OCI-LY3 (cell line): ENCODE measurements around the gene NAP1L1.

ENCODE experiments used
- H2AFZ ChIP-seq: fragments of 200-600, 300-600 bp; shearing (Covaris generic); 2 replicates; pipeline ENCODE4 v1.6.0; 2014; ENCODE audit warnings: antibody characterized with exemption, low read depth, low read length
- H3K27ac ChIP-seq: fragments of 200-600, 300-600 bp; sonication (generic); 2 replicates; pipeline ENCODE4 v1.5.1; 2014; ENCODE audit warnings: mild to moderate bottlenecking, low read length, moderate library complexity, mixed read lengths
- H3K27me3 ChIP-seq: fragments of 200-600, 300-600 bp; sonication (generic); 2 replicates; pipeline ENCODE4 v1.6.1; 2014; ENCODE audit warnings: low read depth, low read length, mixed read lengths
- H3K36me3 ChIP-seq: fragments of 200-600, 300-600 bp; sonication (generic); replicated peaks from 2 replicates; pipeline ENCODE3; 2014; ENCODE audit warnings: low read depth, low read length, mixed read lengths
- H3K4me1 ChIP-seq: fragments of 300-600, 200-600 bp; sonication (generic); 2 replicates; pipeline ENCODE4 v1.6.1; 2014; ENCODE audit warnings: low read length, mixed read lengths
- H3K4me2 ChIP-seq: fragments of 200-600, 300-600 bp; sonication (generic); 2 replicates; pipeline ENCODE4 v1.6.1; 2014; ENCODE audit warnings: low read length, mixed read lengths
- H3K4me3 ChIP-seq: fragments of 300-600, 200-600 bp; sonication (generic); 2 replicates; pipeline ENCODE4 v1.5.1; 2014; ENCODE audit warnings: antibody characterized with exemption, mild to moderate bottlenecking, low read length, moderate library complexity
- H3K79me2 ChIP-seq: fragments of 300-600, 200-600 bp; shearing (Covaris generic); 2 replicates; pipeline ENCODE4 v1.6.1; 2014; ENCODE audit warnings: mild to moderate bottlenecking, low read length, mixed read lengths
- H3K9ac ChIP-seq: fragments of 300-600, 200-600 bp; shearing (Covaris generic); 2 replicates; pipeline ENCODE4 v1.6.0; 2014; ENCODE audit warnings: mild to moderate bottlenecking, low read length, moderate library complexity
- H3K9me3 ChIP-seq: fragments of 200-600, 300-600 bp; shearing (Covaris generic); 2 replicates; pipeline ENCODE4 v1.6.1; 2014; ENCODE audit warnings: low read length, mixed read lengths; ENCODE audit not compliant: insufficient read depth
- H4K20me1 ChIP-seq: fragments of 200-600, 300-600 bp; sonication (generic); 2 replicates; pipeline ENCODE4 v1.6.1; 2016; ENCODE audit warnings: low read length, mixed read lengths; ENCODE audit not compliant: insufficient read depth
- EZH2phosphoT487 ChIP-seq: fragments of 200-600 bp; shearing (Covaris generic); IDR thresholded peaks from 2 replicates; pipeline ENCODE4 v1.6.1; 2018; ENCODE audit warnings: antibody characterized with exemption, mixed run types, low read depth
- TF ChIP-seq, protein P1 (sequence below): fragments of 200-600, 300-600 bp; sonication (generic); IDR thresholded peaks from 2 replicates; pipeline ENCODE4 v1.5.1; 2014; ENCODE audit warnings: antibody characterized with exemption, low read length, low read depth

The NAP1L1 gene

DNA sequence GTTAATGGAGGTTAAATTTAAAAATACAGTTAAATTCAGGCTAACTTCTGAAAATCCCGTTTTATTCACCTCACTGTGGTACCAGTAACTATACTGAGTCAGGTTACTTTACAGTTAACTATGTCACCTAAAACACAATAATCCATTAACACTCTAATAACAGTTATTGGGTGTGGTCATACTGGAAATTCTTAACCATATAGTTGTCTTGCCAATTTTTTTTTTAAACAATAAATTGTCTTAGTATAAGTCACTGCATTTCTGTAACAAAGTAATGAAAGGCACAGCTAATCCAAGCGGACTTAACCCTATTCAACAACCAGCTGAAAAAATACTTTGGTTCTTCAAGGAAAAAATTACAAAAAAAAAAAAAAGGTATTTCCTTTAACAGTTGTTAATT is 36.7 kb downstream of the NAP1L1 start:
- Histone ChIP-seq H3K4me2 (no peak overlapping the region), H3K27me3 (no peaks in the 10 kb centered on the region), H3K79me2 (no peaks in the 10 kb centered on the region), H3K36me3 (peaks cover 62% of the 10 kb centered on the region), H4K20me1 (no peaks in the 10 kb centered on the region), H3K9me3 (no peaks in the 10 kb centered on the region), H3K4me1 (no peaks in the 10 kb centered on the region), H3K27ac (no peak overlapping the region), H3K9ac (no peak overlapping the region), H2AFZ (no peak overlapping the region), H3K4me3 (no peak overlapping the region)
- TF ChIP-seq, protein P1, sequence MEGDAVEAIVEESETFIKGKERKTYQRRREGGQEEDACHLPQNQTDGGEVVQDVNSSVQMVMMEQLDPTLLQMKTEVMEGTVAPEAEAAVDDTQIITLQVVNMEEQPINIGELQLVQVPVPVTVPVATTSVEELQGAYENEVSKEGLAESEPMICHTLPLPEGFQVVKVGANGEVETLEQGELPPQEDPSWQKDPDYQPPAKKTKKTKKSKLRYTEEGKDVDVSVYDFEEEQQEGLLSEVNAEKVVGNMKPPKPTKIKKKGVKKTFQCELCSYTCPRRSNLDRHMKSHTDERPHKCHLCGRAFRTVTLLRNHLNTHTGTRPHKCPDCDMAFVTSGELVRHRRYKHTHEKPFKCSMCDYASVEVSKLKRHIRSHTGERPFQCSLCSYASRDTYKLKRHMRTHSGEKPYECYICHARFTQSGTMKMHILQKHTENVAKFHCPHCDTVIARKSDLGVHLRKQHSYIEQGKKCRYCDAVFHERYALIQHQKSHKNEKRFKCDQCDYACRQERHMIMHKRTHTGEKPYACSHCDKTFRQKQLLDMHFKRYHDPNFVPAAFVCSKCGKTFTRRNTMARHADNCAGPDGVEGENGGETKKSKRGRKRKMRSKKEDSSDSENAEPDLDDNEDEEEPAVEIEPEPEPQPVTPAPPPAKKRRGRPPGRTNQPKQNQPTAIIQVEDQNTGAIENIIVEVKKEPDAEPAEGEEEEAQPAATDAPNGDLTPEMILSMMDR: no peak
- no peak for TF ChIP-seq EZH2phosphoT487

DNA sequence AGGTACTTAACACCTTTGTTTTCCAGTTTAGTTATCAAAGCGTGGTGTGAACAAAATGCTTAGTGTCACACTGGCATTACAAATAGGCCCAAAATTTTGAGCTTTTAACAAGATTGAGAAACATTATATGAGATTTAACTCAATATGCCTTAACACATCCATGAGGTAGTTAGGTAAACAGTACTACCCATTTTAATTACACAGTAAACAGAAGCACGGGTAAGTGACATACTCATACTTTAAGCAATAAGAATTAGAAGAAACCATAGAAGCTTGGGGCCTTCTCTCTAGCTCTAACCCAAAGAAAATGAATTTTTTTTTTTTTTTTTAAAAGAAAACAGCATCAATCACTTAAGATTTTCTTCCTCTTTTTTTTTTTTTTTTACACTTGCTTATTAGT is 37.4 kb downstream of the NAP1L1 start:
- Histone ChIP-seq H2AFZ (no peak overlapping the region), H3K4me1 (no peaks in the 10 kb centered on the region), H3K4me3 (no peak overlapping the region), H3K27me3 (no peaks in the 10 kb centered on the region), H4K20me1 (no peaks in the 10 kb centered on the region), H3K9me3 (no peaks in the 10 kb centered on the region), H3K27ac (no peak overlapping the region), H3K9ac (no peak overlapping the region), H3K4me2 (no peak overlapping the region), H3K79me2 (no peaks in the 10 kb centered on the region), H3K36me3 (peaks cover 56% of the 10 kb centered on the region)
- no peak for TF ChIP-seq EZH2phosphoT487
- TF ChIP-seq, protein P1: no peak

DNA sequence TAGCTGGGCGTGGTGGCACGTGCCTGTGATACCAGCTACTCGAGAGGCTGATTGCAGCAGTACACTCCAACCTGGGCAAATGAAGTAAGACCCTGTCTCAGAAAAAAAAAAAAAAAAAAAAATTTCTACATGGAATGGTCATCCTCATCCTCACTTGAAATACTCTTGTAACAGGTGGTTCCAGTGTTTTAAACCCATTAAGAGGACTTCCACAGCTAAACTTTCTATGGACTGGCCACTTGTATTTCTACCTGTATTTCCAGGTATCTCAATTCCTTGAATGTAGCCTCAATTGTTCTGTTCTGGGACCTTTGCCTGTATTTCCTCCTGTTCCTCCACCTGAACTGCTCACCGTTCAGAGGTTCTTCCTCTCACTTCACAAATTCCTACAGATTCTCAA is 41.1 kb downstream of the NAP1L1 start:
- Histone ChIP-seq H4K20me1 (no peaks in the 10 kb centered on the region), H3K4me2 (no peak overlapping the region), H3K9ac (no peak overlapping the region), H3K9me3 (no peaks in the 10 kb centered on the region), H3K36me3 (peaks cover 26% of the 10 kb centered on the region), H3K27ac (no peak overlapping the region), H3K79me2 (no peaks in the 10 kb centered on the region), H3K27me3 (no peaks in the 10 kb centered on the region), H3K4me1 (no peaks in the 10 kb centered on the region), H3K4me3 (no peak overlapping the region), H2AFZ (no peak overlapping the region)
- TF ChIP-seq EZH2phosphoT487: no peak
- TF ChIP-seq, protein P1: no peak

DNA sequence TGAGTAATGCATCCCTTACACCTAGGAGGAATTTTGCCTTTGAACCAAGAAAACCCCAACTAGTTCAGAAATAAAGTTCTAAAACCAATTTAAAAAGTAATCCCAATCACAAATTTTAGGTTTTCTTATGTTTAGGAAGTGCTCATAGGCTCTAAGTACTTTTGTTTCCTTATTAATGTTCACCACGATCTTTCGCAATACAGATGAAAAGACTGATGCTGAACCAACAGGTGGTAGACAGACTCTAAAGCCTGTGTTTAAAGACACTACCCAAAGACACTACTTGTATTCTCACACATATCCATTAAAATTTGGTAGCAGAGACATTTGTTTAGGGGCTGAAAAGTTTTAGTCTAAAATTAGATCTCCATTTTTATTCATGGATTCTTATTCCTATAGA is 42.3 kb downstream of the NAP1L1 start:
- no peaks in the 10 kb centered on the region for H3K79me2 ChIP-seq
- 0 out of 2 replicates have a peak, but pooled peaks cover 5% of the 10 kb centered on the region for H3K4me1 ChIP-seq
- H3K9ac ChIP-seq: no peak overlapping the region
- no peak overlapping the region for H2AFZ ChIP-seq
- H3K27me3 ChIP-seq: no peaks in the 10 kb centered on the region
- H3K4me3 ChIP-seq: no peak overlapping the region
- peaks cover 24% of the 10 kb centered on the region for H3K36me3 ChIP-seq
- TF ChIP-seq, protein P1: no peak
- TF ChIP-seq EZH2phosphoT487: no peak
- no peak overlapping the region for H3K27ac ChIP-seq
- H3K9me3 ChIP-seq: no peaks in the 10 kb centered on the region
- no peak overlapping the region for H3K4me2 ChIP-seq
- no peaks in the 10 kb centered on the region for H4K20me1 ChIP-seq
